GM12878 (cell line): ENCODE data around the gene UBAC2. TPM values are rescaled to one million over a fixed set of nuclear protein-coding genes. Genes with fewer than 3 reads are reported as not detected.

Experiments
- ATAC-seq: fragments of 200-7000 bp; cut with Tn5 transposase; 3 replicates; pipeline ENCODE4 v1.9.1; 2020; ENCODE audit warnings: mild to moderate bottlenecking, moderate library complexity
- BruUV-seq: library from RNA; stranded (reverse); fragments of 400-500 nt; replicated peaks from 2 replicates; lab custom pipeline; 2021; lab: Mats Ljungman, UMichigan
- CTCF ChIA-PET: fragments of 300-600 bp; sonication (Branson Sonifier 250); formaldehyde crosslinking; extraction: SDS; loops from one replicate; lab custom pipeline; 2021; ENCODE audit warnings: inconsistent platforms; lab: Yijun Ruan, JAX
- POLR2A ChIA-PET: fragments of 350-600 bp; formaldehyde crosslinking; extraction: SDS; loops from one replicate; lab custom pipeline; 2021; ENCODE audit warnings: inconsistent platforms; lab: Charles Lee
- RAD21 ChIA-PET: fragments of 300-600 bp; sonication (Branson Sonifier 250); formaldehyde crosslinking; loops from one replicate; lab custom pipeline; 2023; ENCODE audit warnings: antibody characterized with exemption; ENCODE audit not compliant: unreplicated experiment; lab: Charles Lee
- SMC1A ChIA-PET: fragments of 300-600 bp; sonication (Branson Sonifier 250); formaldehyde crosslinking; loops from one replicate; lab custom pipeline; 2023; ENCODE audit not compliant: unreplicated experiment, uncharacterized antibody; lab: Charles Lee
- DNase-seq: peaks from one replicate; pipeline ENCODE4 v3.0.0-alpha.2; 2011; ENCODE audit warnings: low read depth, low spot score
- FAIRE-seq: peaks from 3 replicates; lab custom pipeline; 2011; peaks lifted over from hg19 to GRCh38; lab: Jason Lieb, UNC
- H2AFZ ChIP-seq: 2 replicates; pipeline ENCODE4 v1.6.0; 2011; ENCODE audit warnings: low read depth, low read length, control low read depth; ENCODE audit not compliant: control insufficient read depth
- H3K27ac ChIP-seq: 2 replicates; pipeline ENCODE4 v1.5.1; 2011; ENCODE audit warnings: control low read depth; ENCODE audit not compliant: control insufficient read depth, insufficient read depth
- H3K27me3 ChIP-seq, 2 experiments: replicated peaks in 1 of 2; 2 replicates each; pipeline versions ENCODE4 v1.6.0 to v1.6.1; 2011; ENCODE audit warnings: low read length in 1 of 2; ENCODE audit not compliant: control insufficient read depth in 2 of 2, insufficient read depth in 2 of 2
- H3K36me3 ChIP-seq, 2 experiments: 2 replicates each; pipeline ENCODE4 v1.5.1; 2011; ENCODE audit warnings: low read length in 1 of 2; ENCODE audit not compliant: control insufficient read depth in 2 of 2, insufficient read depth in 2 of 2
- H3K4me1 ChIP-seq: 2 replicates; pipeline ENCODE4 v1.6.1; 2011; ENCODE audit warnings: mild to moderate bottlenecking, low read length, moderate library complexity, mixed read lengths; ENCODE audit not compliant: control insufficient read depth, insufficient read depth
- H3K4me2 ChIP-seq: 2 replicates; pipeline ENCODE4 v1.6.0; 2011; ENCODE audit warnings: control low read depth; ENCODE audit not compliant: control insufficient read depth, insufficient read depth
- H3K4me3 ChIP-seq: fragments of 200-600 bp; sonication (generic); 2 replicates; pipeline ENCODE4 v1.5.1; 2016
- H3K79me2 ChIP-seq: 2 replicates; pipeline ENCODE4 v1.6.0; 2011; ENCODE audit warnings: low read length; ENCODE audit not compliant: control insufficient read depth, insufficient read depth
- H3K9ac ChIP-seq: 2 replicates; pipeline ENCODE4 v1.8.0; 2011; ENCODE audit warnings: low read length, control low read depth, mixed read lengths; ENCODE audit not compliant: control insufficient read depth, insufficient read depth
- H3K9me3 ChIP-seq: replicated peaks from 3 replicates; pipeline ENCODE4 v1.5.1; 2011; ENCODE audit warnings: mild to moderate bottlenecking, low read length; ENCODE audit not compliant: control insufficient read depth, insufficient read depth
- H4K20me1 ChIP-seq: 2 replicates; pipeline ENCODE4 v1.6.0; 2011; ENCODE audit not compliant: control insufficient read depth, insufficient read depth
- BRCA1 ChIP-seq: IDR thresholded peaks from 2 replicates; pipeline ENCODE4 v1.6.1; 2011; ENCODE audit warnings: low read depth, low read length, improper control_type of control experiment
- CHD4 ChIP-seq: fragments of 200-600 bp; sonication (generic); IDR thresholded peaks from 2 replicates; pipeline ENCODE4 v1.6.1; 2016; ENCODE audit warnings: mild to moderate bottlenecking
- DPF2 ChIP-seq: fragments of 450-650 bp; IDR thresholded peaks from 2 replicates; pipeline ENCODE4 v1.6.1; 2017; ENCODE audit warnings: mild to moderate bottlenecking
- JUNB ChIP-seq: IDR thresholded peaks from 2 replicates; pipeline ENCODE4 v1.6.1; 2016; ENCODE audit warnings: antibody characterized with exemption, mild to moderate bottlenecking
- KDM1A ChIP-seq: fragments of 200-600 bp; sonication (generic); IDR thresholded peaks from 2 replicates; pipeline ENCODE4 v1.6.1; 2016; ENCODE audit warnings: borderline replicate concordance
- MTA3 ChIP-seq: IDR thresholded peaks from 2 replicates; pipeline ENCODE4 v1.6.1; 2012; ENCODE audit warnings: low read length, inconsistent platforms, borderline replicate concordance
- MXI1 ChIP-seq: fragments of 150-350 bp; IDR thresholded peaks from 2 replicates; pipeline ENCODE4 v1.6.1; 2011; ENCODE audit warnings: low read depth, mild to moderate bottlenecking, inconsistent platforms, low read length, improper control_type of control experiment
- NFXL1 ChIP-seq: fragments of 450-650 bp; IDR thresholded peaks from 2 replicates; pipeline ENCODE4 v1.6.1; 2017; ENCODE audit warnings: antibody characterized with exemption, mild to moderate bottlenecking, borderline replicate concordance
- NR2F1 ChIP-seq: fragments of 450-650 bp; conservative IDR thresholded peaks from 2 replicates; pipeline ENCODE4 v1.6.1; 2017; ENCODE audit warnings: mild to moderate bottlenecking
- RUNX3 ChIP-seq: IDR thresholded peaks from 2 replicates; pipeline ENCODE4 v1.6.1; 2012; ENCODE audit warnings: low read length, inconsistent platforms
- SP1 ChIP-seq: IDR thresholded peaks from one replicate; pipeline ENCODE4 v1.6.1; 2011; ENCODE audit warnings: low read depth, low read length
- SRF ChIP-seq, 2 experiments: IDR thresholded peaks; 2 replicates each; pipeline ENCODE4 v1.6.1; 2011; ENCODE audit warnings: low read depth in 2 of 2, low read length in 2 of 2, mild to moderate bottlenecking in 1 of 2, moderate library complexity in 1 of 2
- TCF3 ChIP-seq: IDR thresholded peaks from 2 replicates; pipeline ENCODE4 v1.6.1; 2012; ENCODE audit warnings: low read depth, mild to moderate bottlenecking, low read length, borderline replicate concordance; ENCODE audit not compliant: insufficient read depth
- ZNF24 ChIP-seq: fragments of 450-650 bp; IDR thresholded peaks from 2 replicates; pipeline ENCODE4 v1.6.1; 2017; ENCODE audit warnings: antibody characterized with exemption, mild to moderate bottlenecking
- WGBS: methylation state at CpG from one replicate; pipeline ENCODE4 v1.1.6; 2016; ENCODE audit warnings: low lambda C conversion rate; ENCODE audit not compliant: insufficient replicate concordance, insufficient coverage; ENCODE audit errors: missing lambda C conversion rate; 5-methylcytosine and 5-hydroxymethylcytosine counted together
- in situ Hi-C: fragments of 300-500 bp; cut with MboI; formaldehyde crosslinking; loops from 9 replicates; pipeline ENCODE4 v1.14.3; 2018; ENCODE audit warnings: mixed read lengths
- intact Hi-C: fragments of 100-400 bp; cut with micrococcal nuclease; formaldehyde crosslinking; loops from one replicate; pipeline ENCODE4 v1.14.2; 2022; ENCODE audit not compliant: unreplicated experiment
- polyA plus RNA-seq, 11 experiments: library from polyadenylated mRNA; depleted of rRNA in 4 of 11; unstranded in 6 of 11; stranded (reverse) in 5 of 11; fragments of >200 nt; fragmentation: Nextera tagmentation in 4 of 11; fragmentation: Illumina TruSeq in 1 of 11; extraction: Ambion mirVana in 4 of 11; extraction: Trizol in 1 of 11; gene quantifications; 1 replicate in 1 of 11; 2 replicates in 10 of 11; pipeline versions ENCODE4 v1.2.1 to v1.2.3, GENCODE V29; 2011 to 2016; ENCODE audit warnings: inconsistent platforms in 2 of 11, missing spikeins in 2 of 11, low read depth in 1 of 11
- total RNA-seq, 4 experiments: library from RNA; depleted of rRNA in 3 of 4; stranded (reverse); fragments of >200 nt in 3 of 4; fragmentation: Illumina TruSeq in 1 of 4; extraction: Trizol in 1 of 4; gene quantifications; 2 replicates each; pipeline versions ENCODE4 v1.2.1 to v1.2.3, GENCODE V29; 2013 to 2021
- TF ChIP-seq, protein P1 (sequence below): IDR thresholded peaks from 2 replicates; pipeline ENCODE4 v1.6.1; 2012; ENCODE audit warnings: low read depth, low read length, improper control_type of control experiment
- TF ChIP-seq, protein P2 (sequence below): IDR thresholded peaks from 2 replicates; pipeline ENCODE4 v1.6.1; 2011; ENCODE audit warnings: low read depth, mild to moderate bottlenecking, low read length, moderate library complexity, borderline replicate concordance; ENCODE audit errors: extremely low read depth
- TF ChIP-seq, protein P3 (sequence below): fragments of 450-650 bp; IDR thresholded peaks from 2 replicates; pipeline ENCODE4 v1.6.1; 2016; ENCODE audit warnings: mild to moderate bottlenecking, moderate library complexity, borderline replicate concordance
- TF ChIP-seq, protein P4 (sequence below): IDR thresholded peaks from 2 replicates; pipeline ENCODE4 v1.6.1; 2011; ENCODE audit warnings: borderline replicate concordance, low read depth, mild to moderate bottlenecking, moderate library complexity, mixed read lengths, low read length; ENCODE audit not compliant: insufficient read depth; ENCODE audit errors: extremely low read length
- TF ChIP-seq, protein P5 (sequence below): fragments of 450-650 bp; IDR thresholded peaks from 2 replicates; pipeline ENCODE4 v1.6.1; 2017; ENCODE audit warnings: low read depth, mild to moderate bottlenecking, moderate library complexity

Gene UBAC2
- total and polyA plus RNA-seq, 10 of the 15 experiments (the other 5 are each of a cell fraction or from before 2014, with no cell fraction given) = 3.0 to 54.6 (median 17.4) TPM

DNA sequence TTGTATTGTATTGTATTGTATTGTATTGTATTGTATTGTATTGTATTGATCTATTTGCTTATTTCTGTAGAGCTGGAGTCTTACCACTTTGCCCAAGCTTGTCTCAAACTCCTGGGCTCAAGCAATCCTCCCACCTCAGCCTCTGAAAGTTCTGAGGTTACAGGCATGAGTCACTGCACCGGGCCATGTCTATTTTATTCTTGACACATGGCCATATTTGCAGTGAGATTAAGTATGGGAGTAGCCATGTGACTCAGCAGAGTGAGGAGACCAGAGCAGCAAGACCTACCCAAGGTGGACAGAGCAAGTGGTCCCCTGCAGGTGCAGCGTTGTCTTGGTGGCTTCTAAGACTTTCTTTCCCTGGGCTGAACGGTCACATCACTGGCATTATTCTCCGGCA, 49.1 kb upstream of the UBAC2 start:
- 19% methylated on average over 4 of the region's 4 CpGs for WGBS
- H3K4me3 ChIP-seq = no peak overlapping the region
- no peaks in the 10 kb centered on the region for H3K79me2 ChIP-seq
- ATAC-seq (peak; percentile 77), DNase-seq (no peak), FAIRE-seq (peak; percentile 47)
- H3K4me1 ChIP-seq = 0 out of 2 replicates have a peak, but pooled peaks cover 3% of the 10 kb centered on the region
- H3K9me3 ChIP-seq = no peaks in the 10 kb centered on the region; the same call in 2 of the 3 replicates
- CTCF ChIA-PET = interaction anchor here (0.7 kb wide), 1 partner anchor 902 kb away, joined by 3 read pairs; no protein-coding TSS in a partner anchor
- no peak overlapping the region for H3K9ac ChIP-seq
- SMC1A ChIA-PET = interaction anchor here (1.2 kb wide), 1 partner anchor 115 kb away, joined by 4 read pairs; no protein-coding TSS in a partner anchor
- POLR2A ChIA-PET = no interaction called here
- in situ Hi-C loops = no loop called here
- intact Hi-C loops = no loop called here
- no TSS peak for BruUV-seq
- H3K27me3 ChIP-seq = no peaks in the 10 kb centered on the region; a peak in 1 of 4 replicates
- H3K27ac ChIP-seq = no peak overlapping the region
- H3K4me2 ChIP-seq = no peak overlapping the region
- RAD21 ChIA-PET = no interaction called here
- no peak overlapping the region for H2AFZ ChIP-seq
- H3K36me3 ChIP-seq = no peaks in the 10 kb centered on the region
- H4K20me1 ChIP-seq = no peaks in the 10 kb centered on the region
- TF ChIP-seq RUNX3 = peak; percentile 67
- TF ChIP-seq, protein P1, sequence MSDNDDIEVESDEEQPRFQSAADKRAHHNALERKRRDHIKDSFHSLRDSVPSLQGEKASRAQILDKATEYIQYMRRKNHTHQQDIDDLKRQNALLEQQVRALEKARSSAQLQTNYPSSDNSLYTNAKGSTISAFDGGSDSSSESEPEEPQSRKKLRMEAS = no peak
- TF ChIP-seq JUNB = peak; percentile 51
- TF ChIP-seq, protein P2, sequence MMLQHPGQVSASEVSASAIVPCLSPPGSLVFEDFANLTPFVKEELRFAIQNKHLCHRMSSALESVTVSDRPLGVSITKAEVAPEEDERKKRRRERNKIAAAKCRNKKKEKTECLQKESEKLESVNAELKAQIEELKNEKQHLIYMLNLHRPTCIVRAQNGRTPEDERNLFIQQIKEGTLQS = no peak
- TF ChIP-seq NFXL1 = no peak
- no peak for TF ChIP-seq DPF2
- TF ChIP-seq NR2F1 = no peak
- no peak for TF ChIP-seq KDM1A
- no peak for TF ChIP-seq MXI1
- TF ChIP-seq SP1 = no peak
- TF ChIP-seq, protein P3, sequence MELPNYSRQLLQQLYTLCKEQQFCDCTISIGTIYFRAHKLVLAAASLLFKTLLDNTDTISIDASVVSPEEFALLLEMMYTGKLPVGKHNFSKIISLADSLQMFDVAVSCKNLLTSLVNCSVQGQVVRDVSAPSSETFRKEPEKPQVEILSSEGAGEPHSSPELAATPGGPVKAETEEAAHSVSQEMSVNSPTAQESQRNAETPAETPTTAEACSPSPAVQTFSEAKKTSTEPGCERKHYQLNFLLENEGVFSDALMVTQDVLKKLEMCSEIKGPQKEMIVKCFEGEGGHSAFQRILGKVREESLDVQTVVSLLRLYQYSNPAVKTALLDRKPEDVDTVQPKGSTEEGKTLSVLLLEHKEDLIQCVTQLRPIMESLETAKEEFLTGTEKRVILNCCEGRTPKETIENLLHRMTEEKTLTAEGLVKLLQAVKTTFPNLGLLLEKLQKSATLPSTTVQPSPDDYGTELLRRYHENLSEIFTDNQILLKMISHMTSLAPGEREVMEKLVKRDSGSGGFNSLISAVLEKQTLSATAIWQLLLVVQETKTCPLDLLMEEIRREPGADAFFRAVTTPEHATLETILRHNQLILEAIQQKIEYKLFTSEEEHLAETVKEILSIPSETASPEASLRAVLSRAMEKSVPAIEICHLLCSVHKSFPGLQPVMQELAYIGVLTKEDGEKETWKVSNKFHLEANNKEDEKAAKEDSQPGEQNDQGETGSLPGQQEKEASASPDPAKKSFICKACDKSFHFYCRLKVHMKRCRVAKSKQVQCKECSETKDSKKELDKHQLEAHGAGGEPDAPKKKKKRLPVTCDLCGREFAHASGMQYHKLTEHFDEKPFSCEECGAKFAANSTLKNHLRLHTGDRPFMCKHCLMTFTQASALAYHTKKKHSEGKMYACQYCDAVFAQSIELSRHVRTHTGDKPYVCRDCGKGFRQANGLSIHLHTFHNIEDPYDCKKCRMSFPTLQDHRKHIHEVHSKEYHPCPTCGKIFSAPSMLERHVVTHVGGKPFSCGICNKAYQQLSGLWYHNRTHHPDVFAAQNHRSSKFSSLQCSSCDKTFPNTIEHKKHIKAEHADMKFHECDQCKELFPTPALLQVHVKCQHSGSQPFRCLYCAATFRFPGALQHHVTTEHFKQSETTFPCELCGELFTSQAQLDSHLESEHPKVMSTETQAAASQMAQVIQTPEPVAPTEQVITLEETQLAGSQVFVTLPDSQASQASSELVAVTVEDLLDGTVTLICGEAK = no peak
- TF ChIP-seq ZNF24 = no peak
- peak in 1 of 2 experiments; percentile 41; a peak in 1 of 4 replicates for TF ChIP-seq SRF (IDR thresholded peaks at IDR 0.05; ENCODE audit: low read depth in 2 of 2, low read length in 2 of 2)
- TF ChIP-seq MTA3 = no peak
- TF ChIP-seq, protein P4, sequence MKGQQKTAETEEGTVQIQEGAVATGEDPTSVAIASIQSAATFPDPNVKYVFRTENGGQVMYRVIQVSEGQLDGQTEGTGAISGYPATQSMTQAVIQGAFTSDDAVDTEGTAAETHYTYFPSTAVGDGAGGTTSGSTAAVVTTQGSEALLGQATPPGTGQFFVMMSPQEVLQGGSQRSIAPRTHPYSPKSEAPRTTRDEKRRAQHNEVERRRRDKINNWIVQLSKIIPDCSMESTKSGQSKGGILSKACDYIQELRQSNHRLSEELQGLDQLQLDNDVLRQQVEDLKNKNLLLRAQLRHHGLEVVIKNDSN = peak; percentile 13
- no peak for TF ChIP-seq CHD4
- TF ChIP-seq BRCA1 = no peak
- TF ChIP-seq, protein P5, sequence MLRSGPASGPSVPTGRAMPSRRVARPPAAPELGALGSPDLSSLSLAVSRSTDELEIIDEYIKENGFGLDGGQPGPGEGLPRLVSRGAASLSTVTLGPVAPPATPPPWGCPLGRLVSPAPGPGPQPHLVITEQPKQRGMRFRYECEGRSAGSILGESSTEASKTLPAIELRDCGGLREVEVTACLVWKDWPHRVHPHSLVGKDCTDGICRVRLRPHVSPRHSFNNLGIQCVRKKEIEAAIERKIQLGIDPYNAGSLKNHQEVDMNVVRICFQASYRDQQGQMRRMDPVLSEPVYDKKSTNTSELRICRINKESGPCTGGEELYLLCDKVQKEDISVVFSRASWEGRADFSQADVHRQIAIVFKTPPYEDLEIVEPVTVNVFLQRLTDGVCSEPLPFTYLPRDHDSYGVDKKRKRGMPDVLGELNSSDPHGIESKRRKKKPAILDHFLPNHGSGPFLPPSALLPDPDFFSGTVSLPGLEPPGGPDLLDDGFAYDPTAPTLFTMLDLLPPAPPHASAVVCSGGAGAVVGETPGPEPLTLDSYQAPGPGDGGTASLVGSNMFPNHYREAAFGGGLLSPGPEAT = no peak
- TF ChIP-seq TCF3 = no peak
